GM12874 (cell line): ENCODE data around the gene FCRLA.

Experiments used
- CTCF ChIP-seq: IDR thresholded peaks from 2 replicates; pipeline ENCODE4 v1.5.1; 2011; ENCODE audit warnings: low read depth, mild to moderate bottlenecking, control low read depth, low read length, moderate library complexity; ENCODE audit not compliant: insufficient read depth

Gene FCRLA

GRCh38 chr1:161725908-161726472 lies 19.0 kb downstream of the FCRLA start:
- TF ChIP-seq CTCF = no peak

GRCh38 chr1:161726473-161727255 lies 19.6 kb downstream of the FCRLA start:
- TF ChIP-seq CTCF = no peak

- no peak for TF ChIP-seq CTCF
These were observed 20.4 kb downstream of the FCRLA start for GRCh38 chr1:161727256-161727924.

- TF ChIP-seq CTCF = no peak
These were observed 21.6 kb downstream of the FCRLA start for GRCh38 chr1:161728376-161729226.

- TF ChIP-seq CTCF = no peak
These were observed 23.1 kb downstream of the FCRLA start for GRCh38 chr1:161730050-161730564.

GRCh38 chr1:161731241-161731640 lies 24.2 kb downstream of the FCRLA start:
- no peak for TF ChIP-seq CTCF
